SK-N-SH (cell line): ENCODE measurements around the gene CASKIN2. TPM values are rescaled to one million over a fixed set of nuclear protein-coding genes. Genes with fewer than 3 reads are reported as not detected.

ENCODE experiments used
- CTCF ChIA-PET: fragments of 300-600, 350-600 bp; formaldehyde crosslinking; extraction: SDS; loops from one replicate; lab custom pipeline; 2021; lab: Yijun Ruan, JAX
- POLR2A ChIA-PET: fragments of 350-600 bp; sonication (Branson Sonifier 250); formaldehyde crosslinking; extraction: SDS; loops from one replicate; lab custom pipeline; 2020; ENCODE audit warnings: antibody characterized with exemption, inconsistent platforms; lab: Yijun Ruan, JAX
- DNase-seq: peaks from one replicate; pipeline ENCODE4 v3.0.0; 2012
- H2AFZ ChIP-seq: fragments of 200-600 bp; sonication (generic); 2 replicates; pipeline ENCODE4 v1.8.1; 2016; ENCODE audit warnings: antibody characterized with exemption, mild to moderate bottlenecking, low read depth
- H3F3A ChIP-seq: fragments of 200-600 bp; sonication (generic); replicated peaks from 2 replicates; pipeline ENCODE3; 2016; ENCODE audit warnings: antibody characterized with exemption, mild to moderate bottlenecking; ENCODE audit not compliant: insufficient read depth
- H3K27ac ChIP-seq, 2 experiments: fragments of 200-500 bp in 1 of 2; fragments of 200-600 bp in 1 of 2; sonication (Bioruptor generic) in 1 of 2; sonication (generic), shearing (Covaris generic) in 1 of 2; 2 replicates each; pipeline versions ENCODE4 v1.5.1 to v1.6.1; 2014 to 2016; ENCODE audit warnings: low read depth in 2 of 2, inconsistent platforms in 1 of 2, low read length in 1 of 2, mild to moderate bottlenecking in 1 of 2, mixed read lengths in 1 of 2
- H3K27me3 ChIP-seq: fragments of 200-600 bp; sonication (generic), shearing (Covaris generic); 2 replicates; pipeline ENCODE4 v1.6.1; 2016; ENCODE audit warnings: mixed run types; ENCODE audit not compliant: insufficient read depth
- H3K36me3 ChIP-seq, 2 experiments: fragments of 200-500 bp in 1 of 2; fragments of 200-600 bp in 1 of 2; sonication (Bioruptor generic) in 1 of 2; sonication (generic) in 1 of 2; replicated peaks in 1 of 2; 2 replicates each; pipeline versions ENCODE3 to v1.5.1; 2014 to 2016; ENCODE audit warnings: low read length in 1 of 2, mild to moderate bottlenecking in 1 of 2; ENCODE audit not compliant: insufficient read depth in 2 of 2, control insufficient read depth in 1 of 2
- H3K4me1 ChIP-seq, 2 experiments: fragments of 200-500 bp in 1 of 2; fragments of 200-600 bp in 1 of 2; sonication (Bioruptor generic) in 1 of 2; sonication (generic), shearing (Covaris generic) in 1 of 2; 2 replicates each; pipeline versions ENCODE4 v1.5.1 to v1.6.1; 2014 to 2016; ENCODE audit warnings: low read depth in 1 of 2, low read length in 1 of 2, mixed run types in 1 of 2; ENCODE audit not compliant: insufficient read depth in 2 of 2, control insufficient read depth in 1 of 2
- H3K4me2 ChIP-seq: fragments of 200-600 bp; sonication (generic), shearing (Covaris generic); 2 replicates; pipeline ENCODE4 v1.6.1; 2017; ENCODE audit warnings: mixed run types
- H3K4me3 ChIP-seq, 2 experiments: fragments of 200-500 bp in 1 of 2; fragments of 200-600 bp in 1 of 2; sonication (Bioruptor generic) in 1 of 2; sonication (generic), shearing (Covaris generic) in 1 of 2; 2 replicates each; pipeline versions ENCODE4 v1.5.1 to v1.8.1; 2014 to 2016; ENCODE audit warnings: low read depth in 2 of 2, inconsistent platforms in 1 of 2, low read length in 1 of 2, mild to moderate bottlenecking in 1 of 2, mixed read lengths in 1 of 2, moderate library complexity in 1 of 2
- H3K79me2 ChIP-seq: fragments of 200-600 bp; sonication (generic); 2 replicates; pipeline ENCODE4 v1.8.1; 2017; ENCODE audit warnings: mild to moderate bottlenecking; ENCODE audit not compliant: insufficient read depth
- H3K9ac ChIP-seq: fragments of 200-600 bp; sonication (generic); 2 replicates; pipeline ENCODE4 v1.6.1; 2017; ENCODE audit warnings: mixed run types
- H3K9me2 ChIP-seq: fragments of 200-600 bp; sonication (generic); 2 replicates; pipeline ENCODE4 v1.6.1; 2017; ENCODE audit warnings: mixed run types
- H3K9me3 ChIP-seq: fragments of 200-600 bp; sonication (generic); 2 replicates; pipeline ENCODE4 v1.6.1; 2017; ENCODE audit warnings: mixed run types, mild to moderate bottlenecking, moderate library complexity
- H4K20me1 ChIP-seq: fragments of 200-600 bp; sonication (generic); 2 replicates; pipeline ENCODE4 v1.6.1; 2017; ENCODE audit warnings: mild to moderate bottlenecking, mixed run types; ENCODE audit not compliant: insufficient read depth
- CHD2 ChIP-seq: fragments of 150-350 bp; IDR thresholded peaks from 2 replicates; pipeline ENCODE4 v1.6.1; 2018; ENCODE audit warnings: low read length; ENCODE audit not compliant: partially characterized antibody
- FOSL2 ChIP-seq: IDR thresholded peaks from 2 replicates; pipeline ENCODE4 v1.4.0; 2012; ENCODE audit warnings: low read depth, mild to moderate bottlenecking, moderate library complexity, borderline replicate concordance
- MAX ChIP-seq: IDR thresholded peaks from 2 replicates; pipeline ENCODE4 v1.4.0; 2012; ENCODE audit warnings: low read depth
- NFIC ChIP-seq: IDR thresholded peaks from 2 replicates; pipeline ENCODE4 v1.4.0; 2012; ENCODE audit warnings: borderline replicate concordance
- POLR2AphosphoS5 ChIP-seq: IDR thresholded peaks from 2 replicates; pipeline ENCODE4 v1.6.1; 2012; ENCODE audit warnings: low read depth, low read length
- WGBS: methylation state at CpG from one replicate; pipeline ENCODE4 v1.1.6; 2017; ENCODE audit warnings: low lambda C conversion rate; 5-methylcytosine and 5-hydroxymethylcytosine counted together
- polyA plus RNA-seq, 3 experiments: library from polyadenylated mRNA; depleted of rRNA; stranded (reverse); fragments of >200 nt; gene quantifications; 2 replicates each; pipeline ENCODE4 v1.2.3, GENCODE V29; 2012
- TF ChIP-seq, protein P1 (sequence below): IDR thresholded peaks from 2 replicates; pipeline ENCODE4; 2012
- TF ChIP-seq, protein P2 (sequence below): fragments of 200-600 bp; sonication (generic); IDR thresholded peaks from 2 replicates; pipeline ENCODE4 v1.6.1; 2017; ENCODE audit warnings: antibody characterized with exemption, mild to moderate bottlenecking, moderate library complexity
- TF ChIP-seq, protein P3 (sequence below): IDR thresholded peaks from 2 replicates; pipeline ENCODE4 v1.4.0; 2012; ENCODE audit warnings: low read depth, borderline replicate concordance
- TF ChIP-seq, protein P4 (sequence below): fragments of 150-350 bp; IDR thresholded peaks from 2 replicates; pipeline ENCODE4 v1.6.1; 2016; ENCODE audit warnings: mild to moderate bottlenecking, low read depth, low read length

The CASKIN2 gene
- polyA plus RNA-seq, 1 of the 3 experiments (the other 2 are of a cell fraction): 6.5 TPM

GRCh38 chr17:75516255-75516618 is 900 bp upstream of the CASKIN2 start, which contains the start of gene TSEN54 (continued):
- TF ChIP-seq, protein P1, sequence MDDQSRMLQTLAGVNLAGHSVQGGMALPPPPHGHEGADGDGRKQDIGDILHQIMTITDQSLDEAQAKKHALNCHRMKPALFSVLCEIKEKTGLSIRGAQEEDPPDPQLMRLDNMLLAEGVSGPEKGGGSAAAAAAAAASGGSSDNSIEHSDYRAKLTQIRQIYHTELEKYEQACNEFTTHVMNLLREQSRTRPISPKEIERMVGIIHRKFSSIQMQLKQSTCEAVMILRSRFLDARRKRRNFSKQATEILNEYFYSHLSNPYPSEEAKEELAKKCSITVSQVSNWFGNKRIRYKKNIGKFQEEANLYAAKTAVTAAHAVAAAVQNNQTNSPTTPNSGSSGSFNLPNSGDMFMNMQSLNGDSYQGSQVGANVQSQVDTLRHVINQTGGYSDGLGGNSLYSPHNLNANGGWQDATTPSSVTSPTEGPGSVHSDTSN: peak; percentile 78
- TF ChIP-seq, all 33 proteins: peak for 12

GRCh38 chr17:75514919-75515495 is 330 bp downstream of the CASKIN2 start:
- peaks cover 24% of the 10 kb centered on the region; the same call in 1 of the 2 replicates for H3K79me2 ChIP-seq
- peak overlapping the region; percentile 14 to 68; a peak in 2 of 4 replicates for H3K27ac ChIP-seq
- 0 out of 2 replicates have a peak overlapping the region, but pooled peaks have one; percentile 52 for H2AFZ ChIP-seq
- peak overlapping the region; percentile 100 for H3K4me2 ChIP-seq
- ChIA-PET CTCF (interaction anchor here (0.7 to 1.8 kb wide), 10 partner anchors 10 to 235 kb away, joined by 3 to 9 read pairs (median 4); partner anchors contain the start of genes RECQL5, SAP30BP and SMIM5), POLR2A (interaction anchor here (0.7 kb wide), 1 partner anchor 16 kb away, joined by 3 read pairs; no protein-coding TSS in a partner anchor)
- H3K36me3 ChIP-seq: peaks cover 10% of the 10 kb centered on the region in 2 experiments
- H3K9me3 ChIP-seq: no peaks in the 10 kb centered on the region
- no peak for DNase-seq
- no peaks in the 10 kb centered on the region for H3K9me2 ChIP-seq
- no peaks in the 10 kb centered on the region for H3K27me3 ChIP-seq
- H3K4me3 ChIP-seq: peak overlapping the region; percentile 81 to 98
- peak overlapping the region; percentile 78 for H3K9ac ChIP-seq
- H4K20me1 ChIP-seq: peaks cover 30% of the 10 kb centered on the region
- TF ChIP-seq, protein P2, sequence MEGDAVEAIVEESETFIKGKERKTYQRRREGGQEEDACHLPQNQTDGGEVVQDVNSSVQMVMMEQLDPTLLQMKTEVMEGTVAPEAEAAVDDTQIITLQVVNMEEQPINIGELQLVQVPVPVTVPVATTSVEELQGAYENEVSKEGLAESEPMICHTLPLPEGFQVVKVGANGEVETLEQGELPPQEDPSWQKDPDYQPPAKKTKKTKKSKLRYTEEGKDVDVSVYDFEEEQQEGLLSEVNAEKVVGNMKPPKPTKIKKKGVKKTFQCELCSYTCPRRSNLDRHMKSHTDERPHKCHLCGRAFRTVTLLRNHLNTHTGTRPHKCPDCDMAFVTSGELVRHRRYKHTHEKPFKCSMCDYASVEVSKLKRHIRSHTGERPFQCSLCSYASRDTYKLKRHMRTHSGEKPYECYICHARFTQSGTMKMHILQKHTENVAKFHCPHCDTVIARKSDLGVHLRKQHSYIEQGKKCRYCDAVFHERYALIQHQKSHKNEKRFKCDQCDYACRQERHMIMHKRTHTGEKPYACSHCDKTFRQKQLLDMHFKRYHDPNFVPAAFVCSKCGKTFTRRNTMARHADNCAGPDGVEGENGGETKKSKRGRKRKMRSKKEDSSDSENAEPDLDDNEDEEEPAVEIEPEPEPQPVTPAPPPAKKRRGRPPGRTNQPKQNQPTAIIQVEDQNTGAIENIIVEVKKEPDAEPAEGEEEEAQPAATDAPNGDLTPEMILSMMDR: no peak
- TF ChIP-seq CHD2: no peak
- TF ChIP-seq POLR2AphosphoS5: peak; percentile 44; the same call in 1 of the 2 replicates
- TF ChIP-seq NFIC: no peak
- H3K4me1 ChIP-seq: peaks cover 0 to 33% of the 10 kb centered on the region in 2 experiments; a peak in 1 of 4 replicates
- WGBS: under 1% methylated on average over 33 of the region's 50 CpGs
- H3F3A ChIP-seq: no peaks in the 10 kb centered on the region

DNA sequence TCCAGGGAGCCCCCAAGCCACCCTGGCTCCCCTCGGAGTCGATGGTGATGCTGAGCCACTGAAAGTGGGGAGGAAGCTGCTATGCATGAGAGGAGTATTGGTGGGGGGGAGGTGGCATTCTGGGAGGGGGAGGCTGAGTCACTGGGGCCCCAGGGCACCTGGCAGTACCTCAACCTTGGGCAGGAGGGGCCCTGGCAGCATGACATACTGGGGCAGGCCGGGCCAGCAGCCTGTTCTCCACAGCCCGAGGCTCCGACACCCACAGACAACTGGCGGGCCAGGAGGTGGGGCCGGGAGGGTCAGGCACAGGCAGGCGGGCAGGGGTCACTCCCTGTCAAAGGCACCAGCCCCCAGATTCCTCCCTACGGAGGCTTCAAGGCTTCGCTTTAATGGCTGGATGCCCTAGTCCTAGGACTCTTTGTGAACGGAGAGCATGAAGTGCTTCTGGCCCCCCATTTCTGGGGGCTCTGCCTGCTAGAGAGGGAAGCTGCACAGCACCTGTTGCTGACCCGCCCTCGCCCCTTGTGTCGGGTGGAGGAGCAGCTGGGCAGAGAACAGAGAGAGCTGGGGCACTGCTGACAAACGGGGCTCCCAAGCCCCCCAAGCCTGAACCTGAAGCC is 928 bp downstream of the CASKIN2 start:
- CTCF ChIA-PET: interaction anchor here (0.7 to 1.8 kb wide), 13 partner anchors 9 to 236 kb away, joined by 3 to 9 read pairs (median 3); partner anchors contain the start of genes RECQL5, SAP30BP and SMIM5
- peak overlapping the region; percentile 100 for H3K4me2 ChIP-seq
- H3K79me2 ChIP-seq: peaks cover 24% of the 10 kb centered on the region; the same call in 1 of the 2 replicates
- H3K27ac ChIP-seq: peak overlapping the region; percentile 14 to 68; a peak in 2 of 4 replicates
- no peaks in the 10 kb centered on the region for H3K9me2 ChIP-seq
- H3K4me1 ChIP-seq: peaks cover 0 to 35% of the 10 kb centered on the region in 2 experiments; a peak in 1 of 4 replicates
- TF ChIP-seq, protein P3, sequence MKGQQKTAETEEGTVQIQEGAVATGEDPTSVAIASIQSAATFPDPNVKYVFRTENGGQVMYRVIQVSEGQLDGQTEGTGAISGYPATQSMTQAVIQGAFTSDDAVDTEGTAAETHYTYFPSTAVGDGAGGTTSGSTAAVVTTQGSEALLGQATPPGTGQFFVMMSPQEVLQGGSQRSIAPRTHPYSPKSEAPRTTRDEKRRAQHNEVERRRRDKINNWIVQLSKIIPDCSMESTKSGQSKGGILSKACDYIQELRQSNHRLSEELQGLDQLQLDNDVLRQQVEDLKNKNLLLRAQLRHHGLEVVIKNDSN: no peak
- TF ChIP-seq MAX (no peak), FOSL2 (0 out of 2 replicates have a peak, but pooled peaks have one; percentile 7)
- TF ChIP-seq, protein P4, sequence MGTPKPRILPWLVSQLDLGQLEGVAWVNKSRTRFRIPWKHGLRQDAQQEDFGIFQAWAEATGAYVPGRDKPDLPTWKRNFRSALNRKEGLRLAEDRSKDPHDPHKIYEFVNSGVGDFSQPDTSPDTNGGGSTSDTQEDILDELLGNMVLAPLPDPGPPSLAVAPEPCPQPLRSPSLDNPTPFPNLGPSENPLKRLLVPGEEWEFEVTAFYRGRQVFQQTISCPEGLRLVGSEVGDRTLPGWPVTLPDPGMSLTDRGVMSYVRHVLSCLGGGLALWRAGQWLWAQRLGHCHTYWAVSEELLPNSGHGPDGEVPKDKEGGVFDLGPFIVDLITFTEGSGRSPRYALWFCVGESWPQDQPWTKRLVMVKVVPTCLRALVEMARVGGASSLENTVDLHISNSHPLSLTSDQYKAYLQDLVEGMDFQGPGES: no peak
- peak overlapping the region; percentile 78 for H3K9ac ChIP-seq
- peak; percentile 64 for DNase-seq
- H3K4me3 ChIP-seq: peak overlapping the region; percentile 81 to 98
- 14% methylated on average over 10 of the region's 15 CpGs for WGBS
- H3K36me3 ChIP-seq: peaks cover 4 to 7% of the 10 kb centered on the region in 2 experiments
- no peaks in the 10 kb centered on the region for H3K9me3 ChIP-seq
- POLR2A ChIA-PET: interaction anchor here (0.7 kb wide), 1 partner anchor 15 kb away, joined by 3 read pairs; no protein-coding TSS in a partner anchor
- no peaks in the 10 kb centered on the region for H3K27me3 ChIP-seq
- peaks cover 32% of the 10 kb centered on the region for H4K20me1 ChIP-seq
- H2AFZ ChIP-seq: no peak overlapping the region
- no peaks in the 10 kb centered on the region for H3F3A ChIP-seq
